ENCODE measurements around the gene GBF1.
"Not testable (repeated sequence)": the region's sequence is repeated elsewhere in the genome, so short reads cannot be mapped to it uniquely, and the experiment has no call there.

The GBF1 gene

GRCh38 chr10:102297101-102297500 is 51.8 kb downstream of the GBF1 start:
- Mint-ChIP-seq H3K36me3 (peaks cover 2% of the 10 kb centered on the region), H3K4me3 (no peak overlapping the region), H3K9me3 (ENCODE audit: low read depth) (no peaks in the 10 kb centered on the region), H3K4me1 (ENCODE audit: low read depth) (peaks cover 19% of the 10 kb centered on the region), H3K27ac (no peak overlapping the region), H3K27me3 (no peaks in the 10 kb centered on the region)

GRCh38 chr10:102298899-102299298 is 53.6 kb downstream of the GBF1 start:
- H3K4me3 Mint-ChIP-seq = no peak overlapping the region
- no peaks in the 10 kb centered on the region for H3K27me3 Mint-ChIP-seq
- no peak overlapping the region for H3K27ac Mint-ChIP-seq
- peaks cover 18% of the 10 kb centered on the region for H3K4me1 Mint-ChIP-seq (ENCODE audit: low read depth)
- no peaks in the 10 kb centered on the region for H3K9me3 Mint-ChIP-seq (ENCODE audit: low read depth)
- H3K36me3 Mint-ChIP-seq = peaks cover 2% of the 10 kb centered on the region

GRCh38 chr10:102299873-102300272 is 54.5 kb downstream of the GBF1 start:
- Mint-ChIP-seq H3K27me3 (no peaks in the 10 kb centered on the region), H3K9me3 (ENCODE audit: low read depth) (no peaks in the 10 kb centered on the region), H3K4me3 (no peak overlapping the region), H3K27ac (no peak overlapping the region), H3K36me3 (peaks cover 2% of the 10 kb centered on the region), H3K4me1 (ENCODE audit: low read depth) (peaks cover 18% of the 10 kb centered on the region)

GRCh38 chr10:102300278-102300843 is 55.0 kb downstream of the GBF1 start:
- H3K4me1 Mint-ChIP-seq (ENCODE audit: low read depth) = peaks cover 18% of the 10 kb centered on the region
- peaks cover 2% of the 10 kb centered on the region for H3K36me3 Mint-ChIP-seq
- H3K9me3 Mint-ChIP-seq (ENCODE audit: low read depth) = no peaks in the 10 kb centered on the region
- H3K4me3 Mint-ChIP-seq = no peak overlapping the region
- no peaks in the 10 kb centered on the region for H3K27me3 Mint-ChIP-seq
- no peak overlapping the region for H3K27ac Mint-ChIP-seq

GRCh38 chr10:102300912-102301311 is 55.6 kb downstream of the GBF1 start:
- not testable (repeated sequence) for H3K27me3 Mint-ChIP-seq; H3K9me3 Mint-ChIP-seq (ENCODE audit: low read depth); H3K36me3 Mint-ChIP-seq; H3K27ac Mint-ChIP-seq; H3K4me3 Mint-ChIP-seq
- H3K4me1 Mint-ChIP-seq (ENCODE audit: low read depth) = peaks cover 18% of the 10 kb centered on the region

GRCh38 chr10:102301332-102301731 is 56.0 kb downstream of the GBF1 start:
- not testable (repeated sequence) for H3K9me3 Mint-ChIP-seq (ENCODE audit: low read depth); H3K27me3 Mint-ChIP-seq; H3K4me3 Mint-ChIP-seq; H3K36me3 Mint-ChIP-seq; H3K27ac Mint-ChIP-seq
- peaks cover 18% of the 10 kb centered on the region for H3K4me1 Mint-ChIP-seq (ENCODE audit: low read depth)

- no peak overlapping the region for H3K27ac Mint-ChIP-seq
- H3K4me3 Mint-ChIP-seq = no peak overlapping the region
- H3K9me3 Mint-ChIP-seq (ENCODE audit: low read depth) = no peaks in the 10 kb centered on the region
- peaks cover 13% of the 10 kb centered on the region for H3K4me1 Mint-ChIP-seq (ENCODE audit: low read depth)
- peaks cover 6% of the 10 kb centered on the region for H3K36me3 Mint-ChIP-seq
- no peaks in the 10 kb centered on the region for H3K27me3 Mint-ChIP-seq
These were observed 57.3 kb downstream of the GBF1 start for GRCh38 chr10:102302611-102303010.

- no peaks in the 10 kb centered on the region for H3K27me3 Mint-ChIP-seq
- peaks cover 11% of the 10 kb centered on the region for H3K4me1 Mint-ChIP-seq (ENCODE audit: low read depth)
- peaks cover 5% of the 10 kb centered on the region for H3K36me3 Mint-ChIP-seq
- H3K9me3 Mint-ChIP-seq (ENCODE audit: low read depth) = no peaks in the 10 kb centered on the region
- no peak overlapping the region for H3K4me3 Mint-ChIP-seq
- no peak overlapping the region for H3K27ac Mint-ChIP-seq
These were observed 60.7 kb downstream of the GBF1 start for GRCh38 chr10:102306006-102306405.

GRCh38 chr10:102306710-102307109 is 61.4 kb downstream of the GBF1 start:
- Mint-ChIP-seq H3K4me1 (ENCODE audit: low read depth) (peaks cover 14% of the 10 kb centered on the region), H3K9me3 (ENCODE audit: low read depth) (no peaks in the 10 kb centered on the region), H3K4me3 (no peak overlapping the region), H3K36me3 (peaks cover 5% of the 10 kb centered on the region), H3K27me3 (no peaks in the 10 kb centered on the region), H3K27ac (no peak overlapping the region)

GRCh38 chr10:102308318-102308717 is 63.0 kb downstream of the GBF1 start:
- H3K27ac Mint-ChIP-seq; H3K9me3 Mint-ChIP-seq (ENCODE audit: low read depth); H3K4me3 Mint-ChIP-seq; H3K27me3 Mint-ChIP-seq; H3K36me3 Mint-ChIP-seq: not testable (repeated sequence)
- peaks cover 21% of the 10 kb centered on the region for H3K4me1 Mint-ChIP-seq (ENCODE audit: low read depth)

- H3K36me3 Mint-ChIP-seq = peaks cover 5% of the 10 kb centered on the region
- no peak overlapping the region for H3K4me3 Mint-ChIP-seq
- H3K9me3 Mint-ChIP-seq (ENCODE audit: low read depth) = no peaks in the 10 kb centered on the region
- H3K27me3 Mint-ChIP-seq = no peaks in the 10 kb centered on the region
- H3K27ac Mint-ChIP-seq = no peak overlapping the region
- peaks cover 25% of the 10 kb centered on the region for H3K4me1 Mint-ChIP-seq (ENCODE audit: low read depth)
These were observed 63.9 kb downstream of the GBF1 start for GRCh38 chr10:102309236-102309635.

GRCh38 chr10:102309916-102310315 is 64.6 kb downstream of the GBF1 start:
- Mint-ChIP-seq H3K27ac (no peak overlapping the region), H3K27me3 (no peaks in the 10 kb centered on the region), H3K36me3 (peaks cover 11% of the 10 kb centered on the region), H3K4me3 (no peak overlapping the region), H3K4me1 (ENCODE audit: low read depth) (peaks cover 25% of the 10 kb centered on the region), H3K9me3 (ENCODE audit: low read depth) (no peaks in the 10 kb centered on the region)

- Mint-ChIP-seq H3K36me3 (peaks cover 13% of the 10 kb centered on the region), H3K27me3 (no peaks in the 10 kb centered on the region), H3K4me1 (ENCODE audit: low read depth) (peaks cover 25% of the 10 kb centered on the region), H3K4me3 (no peak overlapping the region), H3K9me3 (ENCODE audit: low read depth) (no peaks in the 10 kb centered on the region), H3K27ac (no peak overlapping the region)
These were observed 65.2 kb downstream of the GBF1 start for GRCh38 chr10:102310361-102311024.

- H3K27ac Mint-ChIP-seq = no peak overlapping the region
- peaks cover 25% of the 10 kb centered on the region for H3K4me1 Mint-ChIP-seq (ENCODE audit: low read depth)
- H3K9me3 Mint-ChIP-seq (ENCODE audit: low read depth) = no peaks in the 10 kb centered on the region
- no peaks in the 10 kb centered on the region for H3K27me3 Mint-ChIP-seq
- peaks cover 13% of the 10 kb centered on the region for H3K36me3 Mint-ChIP-seq
- H3K4me3 Mint-ChIP-seq = no peak overlapping the region
These were observed 65.7 kb downstream of the GBF1 start for GRCh38 chr10:102311025-102311420.

GRCh38 chr10:102312683-102313082 is 67.4 kb downstream of the GBF1 start:
- Mint-ChIP-seq H3K4me3 (no peak overlapping the region), H3K27ac (no peak overlapping the region), H3K27me3 (no peaks in the 10 kb centered on the region), H3K36me3 (peaks cover 12% of the 10 kb centered on the region), H3K4me1 (ENCODE audit: low read depth) (peaks cover 29% of the 10 kb centered on the region), H3K9me3 (ENCODE audit: low read depth) (no peaks in the 10 kb centered on the region)

Measured in activated naive CD8-positive, alpha-beta T cell (primary cell).